Fibroblast of skin of scalp (primary cell): ENCODE data around the gene ORM1.
A peak's percentile ranks its signal among the peaks of the same experiment; 100 is the strongest.
"Not testable (repeated sequence)": the region's sequence is repeated elsewhere in the genome, so short reads cannot be mapped to it uniquely, and the experiment has no call there.

ENCODE experiments used
- DNase-seq: peaks from one replicate; pipeline ENCODE4 v3.0.0-alpha.2; 2013

Gene ORM1

GRCh38 chr9:114325684-114326254 is 2.9 kb downstream of the ORM1 start:
- DNase-seq: not testable (repeated sequence)

- no peak for DNase-seq
Measured at GRCh38 chr9:114327749-114328148, 4.9 kb downstream of the ORM1 start.

GRCh38 chr9:114328357-114328820 is 5.5 kb downstream of the ORM1 start:
- DNase-seq: not testable (repeated sequence)

- DNase-seq: not testable (repeated sequence)
Measured at GRCh38 chr9:114328937-114329624, 6.2 kb downstream of the ORM1 start.

- DNase-seq: not testable (repeated sequence)
Measured at GRCh38 chr9:114329625-114330022, 6.7 kb downstream of the ORM1 start, which contains the start of gene ORM2. Gene ORM2 (plus strand): TSS chr9:114329869. CDS start chr9:114329905, 36 bp downstream.

- no peak for DNase-seq
Measured at GRCh38 chr9:114330636-114331035, 7.7 kb downstream of the ORM1 start.

- not testable (repeated sequence) for DNase-seq
Measured at GRCh38 chr9:114331229-114332195, 8.6 kb downstream of the ORM1 start.

GRCh38 chr9:114332474-114333040 is 9.7 kb downstream of the ORM1 start:
- not testable (repeated sequence) for DNase-seq

GRCh38 chr9:114333718-114334117 is 10.8 kb downstream of the ORM1 start:
- not testable (repeated sequence) for DNase-seq

GRCh38 chr9:114334490-114334889 is 11.6 kb downstream of the ORM1 start:
- DNase-seq: no peak

GRCh38 chr9:114335745-114336144 is 12.8 kb downstream of the ORM1 start:
- DNase-seq: no peak

GRCh38 chr9:114336157-114336556 is 13.3 kb downstream of the ORM1 start:
- no peak for DNase-seq

- no peak for DNase-seq
Measured at GRCh38 chr9:114336699-114337395, 13.9 kb downstream of the ORM1 start.

GRCh38 chr9:114338187-114338586 is 15.3 kb downstream of the ORM1 start:
- DNase-seq: no peak

- DNase-seq: peak; percentile 52
Measured at GRCh38 chr9:114339130-114339908, 16.4 kb downstream of the ORM1 start.

GRCh38 chr9:114341152-114341830 is 18.4 kb downstream of the ORM1 start:
- no peak for DNase-seq

- DNase-seq: no peak
Measured at GRCh38 chr9:114341991-114342390, 19.1 kb downstream of the ORM1 start.

GRCh38 chr9:114342755-114343440 is 20.0 kb downstream of the ORM1 start:
- DNase-seq: no peak

GRCh38 chr9:114343471-114344187 is 20.7 kb downstream of the ORM1 start:
- DNase-seq: no peak
